Measurements from ENCODE around the gene PHLDB1.

GRCh38 chr11:118587952-118588351, 19.5 kb upstream of the PHLDB1 start:
- TF ChIP-seq, protein P1, sequence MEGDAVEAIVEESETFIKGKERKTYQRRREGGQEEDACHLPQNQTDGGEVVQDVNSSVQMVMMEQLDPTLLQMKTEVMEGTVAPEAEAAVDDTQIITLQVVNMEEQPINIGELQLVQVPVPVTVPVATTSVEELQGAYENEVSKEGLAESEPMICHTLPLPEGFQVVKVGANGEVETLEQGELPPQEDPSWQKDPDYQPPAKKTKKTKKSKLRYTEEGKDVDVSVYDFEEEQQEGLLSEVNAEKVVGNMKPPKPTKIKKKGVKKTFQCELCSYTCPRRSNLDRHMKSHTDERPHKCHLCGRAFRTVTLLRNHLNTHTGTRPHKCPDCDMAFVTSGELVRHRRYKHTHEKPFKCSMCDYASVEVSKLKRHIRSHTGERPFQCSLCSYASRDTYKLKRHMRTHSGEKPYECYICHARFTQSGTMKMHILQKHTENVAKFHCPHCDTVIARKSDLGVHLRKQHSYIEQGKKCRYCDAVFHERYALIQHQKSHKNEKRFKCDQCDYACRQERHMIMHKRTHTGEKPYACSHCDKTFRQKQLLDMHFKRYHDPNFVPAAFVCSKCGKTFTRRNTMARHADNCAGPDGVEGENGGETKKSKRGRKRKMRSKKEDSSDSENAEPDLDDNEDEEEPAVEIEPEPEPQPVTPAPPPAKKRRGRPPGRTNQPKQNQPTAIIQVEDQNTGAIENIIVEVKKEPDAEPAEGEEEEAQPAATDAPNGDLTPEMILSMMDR (conservative IDR thresholded peaks at IDR 0.05; ENCODE audit: low read depth, low read length), result no peak
- TF ChIP-seq EZH2 (IDR thresholded peaks at IDR 0.05; ENCODE audit: borderline replicate concordance, low read depth, low read length, poor library complexity, severe bottlenecking), result no peak

All from A673 (cell line).